NCI-H524 (cell line): ENCODE results near the gene PTPRC.

Source experiments
- DNase-seq, 2 experiments: peaks; one replicate each; lab custom pipeline; 2025; lab: John Stamatoyannopoulos, UW

Gene PTPRC

GRCh38 chr1:198674009-198674408, 35.2 kb downstream of the PTPRC start:
- no peak for DNase-seq

DNA sequence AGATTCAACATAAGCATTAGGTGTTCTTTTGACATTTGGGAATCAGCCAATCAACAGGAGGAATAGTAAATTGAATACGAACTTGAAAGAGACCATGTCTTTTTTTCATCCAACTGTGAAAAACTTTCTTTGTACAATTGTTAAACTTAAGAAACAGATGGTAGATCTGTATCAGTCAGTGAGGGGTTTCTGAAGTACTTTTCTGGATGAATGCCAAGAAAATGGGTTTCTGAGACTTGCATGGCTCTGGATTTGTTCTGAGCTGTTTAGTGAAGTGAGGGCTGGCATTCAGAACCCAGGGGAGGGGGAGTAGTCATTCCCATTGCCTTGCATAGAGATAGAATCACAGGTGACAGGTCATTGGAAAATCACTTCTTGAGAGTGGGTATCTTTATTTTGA, 37.4 kb downstream of the PTPRC start:
- peak; percentile 68 to 89 for DNase-seq

GRCh38 chr1:198677027-198677426, 38.2 kb downstream of the PTPRC start:
- no peak for DNase-seq

GRCh38 chr1:198677871-198678270, 39.0 kb downstream of the PTPRC start:
- DNase-seq: no peak

DNA sequence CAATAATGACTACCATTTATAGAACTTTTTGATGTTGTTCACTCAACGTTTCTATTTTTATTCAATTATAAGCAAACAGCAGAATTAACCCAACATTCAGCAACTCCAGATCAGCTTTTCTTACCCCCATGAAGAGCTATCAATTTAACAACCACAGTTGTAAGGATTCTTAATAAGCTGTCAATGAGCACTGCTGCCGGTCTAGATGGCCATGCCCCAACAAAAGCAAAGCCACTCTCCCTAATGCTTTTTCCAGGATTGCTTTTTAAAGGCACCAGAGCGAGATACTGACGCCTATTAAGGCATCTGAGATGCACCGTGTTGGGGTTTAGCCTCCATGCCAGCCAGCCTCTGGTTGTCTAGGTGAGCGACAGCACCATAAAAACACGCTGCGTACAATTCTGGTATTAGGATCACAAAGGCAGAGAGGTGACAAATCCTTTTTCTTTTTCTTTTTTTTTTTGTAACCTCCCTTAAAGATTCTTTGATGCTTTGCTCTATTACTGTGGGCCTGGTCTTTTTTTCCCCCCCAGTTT, 39.5 kb downstream of the PTPRC start:
- DNase-seq: no peak

- DNase-seq: no peak
Observed at GRCh38 chr1:198678901-198679329, 40.1 kb downstream of the PTPRC start.

- DNase-seq: no peak
Observed at GRCh38 chr1:198679535-198680173, 40.8 kb downstream of the PTPRC start.

DNA sequence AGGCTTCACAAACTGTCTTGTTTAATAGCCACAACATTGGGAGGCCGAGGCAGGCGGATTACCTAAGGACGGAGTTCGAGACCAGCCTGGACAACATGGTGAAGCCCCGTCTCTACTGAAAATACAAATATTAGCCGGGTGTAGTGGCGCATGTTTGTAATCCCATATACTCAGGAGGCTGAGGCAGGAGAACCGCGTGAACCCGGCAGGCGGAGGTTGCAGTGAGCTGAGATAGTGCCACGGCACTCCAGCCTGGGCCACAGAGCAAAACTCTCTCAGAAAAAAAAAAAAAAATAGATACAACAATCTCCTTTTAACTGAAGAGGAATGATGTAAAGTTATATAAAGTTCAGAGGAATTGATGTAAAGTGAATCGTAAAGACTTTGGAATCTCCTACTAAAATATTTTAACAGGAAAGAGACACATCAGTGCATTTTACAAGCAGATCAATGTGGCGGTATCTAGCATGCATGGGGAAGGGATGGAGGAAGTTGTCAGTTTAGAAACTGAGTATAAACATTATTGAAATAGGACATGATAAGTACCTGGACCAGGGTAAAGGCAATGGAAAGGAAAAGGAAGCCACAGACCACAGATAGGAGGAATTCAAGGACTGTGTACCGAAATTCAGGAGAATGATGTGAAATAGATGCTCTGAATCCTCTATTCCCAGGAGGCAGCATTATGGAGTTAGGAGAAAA, 41.5 kb downstream of the PTPRC start:
- DNase-seq: no peak

- peak in 1 of 2 experiments; percentile 7 for DNase-seq
Observed at GRCh38 chr1:198681252-198681651, 42.4 kb downstream of the PTPRC start.

- peak in 1 of 2 experiments; percentile 25 for DNase-seq
Observed at GRCh38 chr1:198681831-198682759, 43.3 kb downstream of the PTPRC start.

GRCh38 chr1:198682850-198683249, 44.0 kb downstream of the PTPRC start:
- no peak for DNase-seq

DNA sequence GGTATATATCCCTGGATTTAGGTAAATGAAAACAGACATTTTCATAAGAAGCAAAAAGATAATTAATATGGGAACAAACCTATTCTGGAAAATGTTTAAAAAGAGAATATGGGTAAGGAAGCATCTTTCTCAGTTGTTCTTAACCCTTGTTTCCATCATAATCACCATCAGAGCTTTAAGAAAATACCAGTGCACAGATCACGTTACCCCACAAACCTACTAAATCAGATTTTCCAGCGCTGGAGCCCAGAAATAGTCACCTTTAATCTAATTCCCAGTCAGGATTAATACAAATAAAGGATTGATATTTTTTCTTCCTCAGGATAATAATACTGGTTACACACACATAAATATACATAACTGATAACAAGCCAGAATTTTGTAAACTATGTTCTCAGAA, 44.6 kb downstream of the PTPRC start:
- DNase-seq: no peak

- peak in 1 of 2 experiments; percentile 43 for DNase-seq
Observed at GRCh38 chr1:198686069-198686728, 47.4 kb downstream of the PTPRC start.

DNA sequence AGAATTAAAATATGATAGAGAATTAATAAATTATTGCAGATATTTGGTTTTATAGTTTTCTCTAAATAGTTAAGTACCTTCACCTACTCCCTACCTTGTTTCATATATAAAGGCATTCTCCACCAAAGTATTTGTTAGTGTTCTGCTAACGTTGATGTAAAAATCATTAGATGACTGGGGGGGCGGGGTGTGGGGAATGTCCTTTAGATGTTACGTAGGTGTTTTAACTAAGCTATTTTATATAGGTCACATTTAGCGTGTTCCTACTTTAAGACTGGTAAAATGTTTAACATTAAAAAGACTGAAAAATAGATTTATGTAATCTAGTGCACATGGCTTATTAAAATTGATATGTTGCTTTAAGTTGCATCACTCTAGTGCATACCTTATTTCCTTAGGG, 48.6 kb downstream of the PTPRC start:
- DNase-seq: no peak

DNA sequence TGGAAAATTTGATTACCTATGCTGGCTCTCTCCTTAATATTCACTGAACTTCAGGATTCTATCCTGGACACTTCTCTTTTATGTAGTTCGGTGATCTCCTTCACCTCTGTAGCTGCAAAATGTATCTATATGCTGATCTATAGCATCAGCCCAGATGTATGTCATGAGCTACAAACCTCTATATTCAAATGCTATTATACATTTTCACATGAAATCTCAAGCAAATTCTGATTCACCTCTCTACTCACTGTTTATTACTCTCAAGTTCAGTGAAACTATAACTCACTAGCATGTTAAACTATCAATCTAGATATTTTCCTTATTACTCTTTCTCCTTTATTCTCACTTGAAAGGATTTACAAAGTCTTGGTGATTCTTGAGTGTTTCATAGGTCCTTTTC, 52.2 kb downstream of the PTPRC start:
- no peak for DNase-seq

DNA sequence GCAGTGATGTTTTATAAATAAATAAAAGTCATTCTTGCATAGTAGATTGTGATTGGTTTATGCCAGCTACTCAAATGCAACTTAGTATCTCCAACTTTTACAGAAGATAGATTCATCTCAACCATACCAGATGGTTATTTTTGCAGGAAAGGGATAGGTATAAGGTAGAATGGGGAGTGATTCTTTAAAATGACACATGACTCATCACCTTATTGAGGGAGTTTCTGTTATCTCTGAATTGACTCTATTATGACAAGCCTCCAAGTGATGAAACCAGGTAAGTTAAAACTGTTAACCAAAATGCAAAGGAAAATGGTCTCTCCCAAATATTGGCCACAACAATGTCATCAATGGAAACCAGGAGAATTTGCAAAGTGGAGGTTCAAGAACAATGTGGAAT, 54.5 kb downstream of the PTPRC start:
- DNase-seq: no peak

- no peak for DNase-seq
Observed at GRCh38 chr1:198694542-198694941, 55.7 kb downstream of the PTPRC start.

GRCh38 chr1:198696211-198696610, 57.4 kb downstream of the PTPRC start:
- DNase-seq: no peak

- peak in 1 of 2 experiments; percentile 53 for DNase-seq
Observed at GRCh38 chr1:198699167-198700015, 60.6 kb downstream of the PTPRC start.

GRCh38 chr1:198700016-198700392, 61.2 kb downstream of the PTPRC start:
- DNase-seq: no peak

DNA sequence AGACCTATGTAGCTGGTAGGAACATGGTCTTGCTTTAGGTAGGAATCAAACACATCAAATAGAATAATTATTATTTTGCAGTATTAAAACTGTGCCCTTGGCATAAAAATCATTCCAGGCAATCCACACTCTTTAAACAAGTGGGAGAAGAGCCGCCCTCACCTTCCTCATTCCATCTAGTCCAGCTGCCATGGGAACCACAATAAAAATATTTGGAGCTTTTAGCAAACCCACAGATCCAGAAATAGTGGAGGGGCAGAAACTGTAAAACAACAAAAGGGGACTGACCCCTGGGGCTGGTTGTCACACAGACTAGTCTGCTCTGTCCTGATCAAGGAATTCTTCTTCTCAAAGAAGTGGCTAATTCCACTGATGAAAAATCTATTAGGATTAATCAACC, 61.6 kb downstream of the PTPRC start:
- DNase-seq: no peak
